ENCODE measurements around the gene RNU7-1. TPM values are rescaled to one million over a fixed set of nuclear protein-coding genes. Genes with fewer than 3 reads are reported as not detected.

The RNU7-1 gene
- total RNA-seq, 1 experiment from 2014 or later = not detected

DNA sequence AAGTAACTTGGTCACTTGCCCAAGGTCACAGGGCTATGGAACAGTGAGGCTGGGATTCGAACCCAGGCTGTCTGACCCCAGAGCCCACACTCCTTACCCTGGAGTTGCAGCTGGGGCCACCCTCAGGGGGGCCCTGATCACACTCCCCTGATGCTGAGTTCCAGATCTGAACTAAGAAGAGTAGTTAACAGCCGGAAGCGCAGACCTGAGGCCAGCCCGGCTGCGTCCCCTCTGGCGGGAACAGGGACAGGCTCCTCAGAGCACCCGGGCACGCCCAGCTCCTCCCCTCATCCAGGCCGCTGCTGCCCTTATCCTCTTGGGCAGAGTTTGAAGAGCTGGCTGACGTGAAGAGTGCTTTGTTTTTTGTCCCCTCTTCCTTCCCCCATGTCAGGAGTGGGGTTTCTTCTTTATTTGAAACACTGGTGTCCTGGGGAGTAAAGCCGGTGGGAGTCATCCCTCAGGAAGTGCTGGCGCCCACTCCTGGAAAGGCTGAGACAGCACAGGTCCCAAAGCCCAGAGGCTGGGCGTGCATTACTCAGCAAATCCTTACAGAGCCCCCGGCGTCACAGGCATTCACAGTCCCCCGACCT lies 18.2 kb downstream of the RNU7-1 start:
- BruUV-seq (replicated peaks) = no TSS peak
- no peaks in the 10 kb centered on the region for H3K27me3 Mint-ChIP-seq (ENCODE audit: unreplicated experiment)
- intact Hi-C loops (cut with micrococcal nuclease; ENCODE audit: unreplicated experiment) = loop anchor here (1.0 kb wide), 1 partner anchor 17 kb away; the partner anchor contains the start of gene C12orf57
- peaks cover 38% of the 10 kb centered on the region for H3K4me1 Mint-ChIP-seq (ENCODE audit: low read depth, unreplicated experiment)
- CTCF ChIA-PET = interaction anchor here (1.0 to 5.5 kb wide), 8 partner anchors 9 to 109 kb away, joined by 3 to 90 read pairs (median 4); partner anchors contain the start of genes C12orf57, RNU7-1 and SPSB2
- peak; percentile 77 for DNase-seq
- peak overlapping the region; percentile 87 for H3K27ac Mint-ChIP-seq (ENCODE audit: unreplicated experiment)
- TF ChIP-seq, protein P1, sequence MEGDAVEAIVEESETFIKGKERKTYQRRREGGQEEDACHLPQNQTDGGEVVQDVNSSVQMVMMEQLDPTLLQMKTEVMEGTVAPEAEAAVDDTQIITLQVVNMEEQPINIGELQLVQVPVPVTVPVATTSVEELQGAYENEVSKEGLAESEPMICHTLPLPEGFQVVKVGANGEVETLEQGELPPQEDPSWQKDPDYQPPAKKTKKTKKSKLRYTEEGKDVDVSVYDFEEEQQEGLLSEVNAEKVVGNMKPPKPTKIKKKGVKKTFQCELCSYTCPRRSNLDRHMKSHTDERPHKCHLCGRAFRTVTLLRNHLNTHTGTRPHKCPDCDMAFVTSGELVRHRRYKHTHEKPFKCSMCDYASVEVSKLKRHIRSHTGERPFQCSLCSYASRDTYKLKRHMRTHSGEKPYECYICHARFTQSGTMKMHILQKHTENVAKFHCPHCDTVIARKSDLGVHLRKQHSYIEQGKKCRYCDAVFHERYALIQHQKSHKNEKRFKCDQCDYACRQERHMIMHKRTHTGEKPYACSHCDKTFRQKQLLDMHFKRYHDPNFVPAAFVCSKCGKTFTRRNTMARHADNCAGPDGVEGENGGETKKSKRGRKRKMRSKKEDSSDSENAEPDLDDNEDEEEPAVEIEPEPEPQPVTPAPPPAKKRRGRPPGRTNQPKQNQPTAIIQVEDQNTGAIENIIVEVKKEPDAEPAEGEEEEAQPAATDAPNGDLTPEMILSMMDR (IDR thresholded peaks at IDR 0.05; ENCODE audit: unreplicated experiment) = peak; percentile 67
- no peaks in the 10 kb centered on the region for H3K9me3 Mint-ChIP-seq (ENCODE audit: low read depth, unreplicated experiment)
- peak overlapping the region; percentile 79 for H3K4me3 Mint-ChIP-seq (ENCODE audit: low read depth, unreplicated experiment)
- H3K36me3 Mint-ChIP-seq (ENCODE audit: insufficient read depth, unreplicated experiment) = peaks cover 89% of the 10 kb centered on the region

DNA sequence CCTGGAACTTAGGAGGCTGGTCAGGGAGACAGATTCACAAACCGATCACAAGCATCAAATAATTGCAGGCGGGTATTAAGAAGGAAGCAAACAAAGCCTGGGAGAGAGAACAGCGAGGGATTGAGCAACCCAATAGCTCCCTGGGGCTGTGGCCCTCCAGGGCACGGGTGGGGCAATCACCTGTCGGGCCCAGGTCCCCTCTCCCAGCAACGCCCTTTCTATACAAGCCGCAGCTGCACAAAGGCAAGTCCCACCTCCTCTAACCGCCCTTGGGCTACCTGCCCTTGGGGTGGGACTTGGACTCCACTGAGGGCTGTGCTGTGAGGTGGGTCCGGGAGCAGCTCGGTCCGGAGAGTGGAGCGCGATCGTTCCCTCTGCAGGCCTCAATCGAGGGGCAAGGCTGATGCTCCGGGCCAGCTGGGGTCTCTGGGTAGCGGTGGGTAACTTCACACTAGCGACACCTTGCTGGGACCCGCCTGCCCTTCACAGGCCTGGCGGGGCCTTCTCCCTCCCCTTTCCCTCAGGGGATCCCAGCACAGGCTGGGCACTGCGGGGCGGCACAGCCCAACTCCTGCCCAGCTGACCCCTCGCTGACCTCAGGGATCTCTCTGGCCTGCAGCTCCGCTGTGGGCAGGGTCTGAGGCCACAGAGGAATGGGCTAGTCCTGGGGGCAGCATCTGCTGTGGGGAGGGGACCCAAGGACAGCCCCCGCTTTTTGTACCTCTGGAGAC lies 18.8 kb downstream of the RNU7-1 start:
- Mint-ChIP-seq H3K4me3 (ENCODE audit: low read depth, unreplicated experiment) (peak overlapping the region; percentile 79), H3K9me3 (ENCODE audit: low read depth, unreplicated experiment) (no peaks in the 10 kb centered on the region), H3K36me3 (ENCODE audit: insufficient read depth, unreplicated experiment) (peaks cover 92% of the 10 kb centered on the region), H3K4me1 (ENCODE audit: low read depth, unreplicated experiment) (peaks cover 38% of the 10 kb centered on the region), H3K27ac (ENCODE audit: unreplicated experiment) (peak overlapping the region; percentile 87), H3K27me3 (ENCODE audit: unreplicated experiment) (no peaks in the 10 kb centered on the region)
- peak; percentile 68 for DNase-seq
- TF ChIP-seq, protein P1 (IDR thresholded peaks at IDR 0.05; ENCODE audit: unreplicated experiment) = no peak
- CTCF ChIA-PET = interaction anchor here (1.0 to 5.5 kb wide), 8 partner anchors 10 to 110 kb away, joined by 3 to 90 read pairs (median 4); partner anchors contain the start of genes C12orf57, RNU7-1 and SPSB2
- BruUV-seq (replicated peaks) = no TSS peak
- intact Hi-C loops (cut with micrococcal nuclease; ENCODE audit: unreplicated experiment) = loop anchor here (1.0 kb wide), 1 partner anchor 18 kb away; the partner anchor contains the start of gene C12orf57

DNA sequence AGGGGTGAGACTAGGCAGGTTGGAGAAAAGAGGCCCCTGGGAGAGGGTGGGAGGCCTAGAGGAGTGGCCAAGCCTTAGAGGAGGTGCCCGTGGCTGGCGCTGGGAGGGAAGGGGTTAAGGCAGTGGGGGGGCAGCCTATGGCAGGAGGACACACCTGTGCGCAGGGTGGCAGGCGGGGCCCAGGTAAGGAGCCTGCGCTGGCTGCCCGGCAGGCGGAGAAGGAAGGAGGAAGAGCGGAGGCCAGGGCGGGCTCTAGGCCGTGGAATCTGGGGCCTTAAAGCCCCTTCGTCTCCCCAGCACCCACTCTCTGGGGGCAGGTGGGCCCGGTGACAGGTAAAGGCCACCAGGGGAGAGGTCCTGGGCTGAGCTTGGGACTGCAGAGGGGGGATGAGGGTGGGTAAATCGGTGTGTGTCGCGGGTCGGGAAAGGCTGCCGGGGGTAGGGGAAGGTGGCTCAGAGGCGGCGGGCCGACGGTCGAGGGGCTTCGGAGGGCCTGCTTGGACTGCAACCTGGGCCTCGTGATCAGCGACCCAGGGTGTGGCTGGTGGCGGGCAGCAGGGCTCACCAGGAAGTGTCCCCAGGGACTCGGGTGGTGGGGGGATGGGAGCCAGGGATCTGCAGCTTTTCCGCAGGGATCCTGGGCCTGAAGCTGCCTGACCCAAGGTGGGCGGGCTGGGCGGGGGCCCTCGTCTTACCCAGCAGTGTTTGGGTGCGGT lies 19.6 kb downstream of the RNU7-1 start:
- Mint-ChIP-seq H3K4me3 (ENCODE audit: low read depth, unreplicated experiment) (peak overlapping the region; percentile 79), H3K36me3 (ENCODE audit: insufficient read depth, unreplicated experiment) (peaks cover 96% of the 10 kb centered on the region), H3K4me1 (ENCODE audit: low read depth, unreplicated experiment) (peaks cover 38% of the 10 kb centered on the region), H3K27me3 (ENCODE audit: unreplicated experiment) (no peaks in the 10 kb centered on the region), H3K9me3 (ENCODE audit: low read depth, unreplicated experiment) (no peaks in the 10 kb centered on the region), H3K27ac (ENCODE audit: unreplicated experiment) (peak overlapping the region; percentile 87)
- DNase-seq = peak; percentile 97
- CTCF ChIA-PET = interaction anchor here (1.7 to 5.5 kb wide), 4 partner anchors 18 to 94 kb away, joined by 9 to 90 read pairs (median 14); partner anchors contain the start of genes C12orf57, RNU7-1 and SPSB2
- TF ChIP-seq, protein P1 (IDR thresholded peaks at IDR 0.05; ENCODE audit: unreplicated experiment) = no peak
- intact Hi-C loops (cut with micrococcal nuclease; ENCODE audit: unreplicated experiment) = no loop called here
- no TSS peak for BruUV-seq (replicated peaks)

DNA sequence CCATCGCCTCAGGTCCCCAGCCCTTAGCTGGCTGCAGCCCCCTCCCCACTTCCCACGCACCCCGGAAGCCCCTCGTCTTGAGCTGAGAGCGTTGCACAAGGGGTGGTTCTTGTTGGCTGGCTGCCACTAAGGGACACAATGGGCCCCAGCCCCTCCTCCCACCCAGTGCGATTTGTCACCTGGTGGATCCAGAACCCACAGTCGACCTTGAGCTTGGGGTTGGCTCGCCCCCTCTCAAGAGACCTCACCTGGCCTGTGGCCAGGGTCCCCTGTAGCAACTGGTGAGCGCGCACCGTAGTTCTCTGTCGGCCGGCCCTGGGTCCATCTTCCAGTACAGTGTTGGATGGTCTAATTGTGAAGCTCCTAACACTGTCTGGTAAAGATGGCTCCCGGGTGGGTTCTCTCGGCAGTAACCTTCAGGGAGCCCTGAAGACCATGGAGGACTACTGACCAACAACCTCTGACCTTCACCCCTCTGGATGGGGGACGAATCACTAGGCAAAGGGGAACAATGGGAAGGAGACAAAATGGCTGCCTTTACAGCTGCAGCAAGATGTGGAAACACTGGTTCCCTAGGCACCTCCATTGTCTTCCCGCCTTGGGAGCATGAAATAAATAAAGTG lies 20.3 kb downstream of the RNU7-1 start:
- no TSS peak for BruUV-seq (replicated peaks)
- CTCF ChIA-PET = interaction anchor here (1.2 to 5.5 kb wide), 5 partner anchors 19 to 95 kb away, joined by 4 to 90 read pairs (median 10); partner anchors contain the start of genes C12orf57, RNU7-1 and SPSB2
- H3K4me1 Mint-ChIP-seq (ENCODE audit: low read depth, unreplicated experiment) = peaks cover 44% of the 10 kb centered on the region
- DNase-seq = peak; percentile 43
- TF ChIP-seq, protein P1 (IDR thresholded peaks at IDR 0.05; ENCODE audit: unreplicated experiment) = no peak
- no peaks in the 10 kb centered on the region for H3K27me3 Mint-ChIP-seq (ENCODE audit: unreplicated experiment)
- intact Hi-C loops (cut with micrococcal nuclease; ENCODE audit: unreplicated experiment) = no loop called here
- H3K36me3 Mint-ChIP-seq (ENCODE audit: insufficient read depth, unreplicated experiment) = peaks cover 95% of the 10 kb centered on the region
- no peaks in the 10 kb centered on the region for H3K9me3 Mint-ChIP-seq (ENCODE audit: low read depth, unreplicated experiment)
- peak overlapping the region; percentile 79 for H3K4me3 Mint-ChIP-seq (ENCODE audit: low read depth, unreplicated experiment)
- H3K27ac Mint-ChIP-seq (ENCODE audit: unreplicated experiment) = peak overlapping the region; percentile 87

Measured in Calu3 (cell line).